Kidney epithelial cell (primary cell): Measurements from ENCODE around the gene RGS9. TPM values are rescaled to one million over a fixed set of nuclear protein-coding genes. Genes with fewer than 3 reads are reported as not detected.
"Not testable (repeated sequence)": the region's sequence is repeated elsewhere in the genome, so short reads cannot be mapped to it uniquely, and the experiment has no call there.

Source experiments
- DNase-seq: peaks from one replicate; pipeline ENCODE4 v3.0.0-alpha.2; 2010; ENCODE audit warnings: low read depth
- H3K27me3 ChIP-seq: 2 replicates; pipeline ENCODE4 v1.6.0; 2011; ENCODE audit warnings: low read length; ENCODE audit not compliant: control insufficient read depth, insufficient read depth
- H3K36me3 ChIP-seq: 2 replicates; pipeline ENCODE4 v1.5.1; 2011; ENCODE audit warnings: low read length; ENCODE audit not compliant: control insufficient read depth, insufficient read depth
- H3K4me3 ChIP-seq: 2 replicates; pipeline ENCODE4 v1.5.1; 2011; ENCODE audit warnings: low read depth, mild to moderate bottlenecking, control low read depth, low read length
- total RNA-seq: library from RNA; depleted of rRNA; stranded (reverse); fragments of >200 nt; gene quantifications from 2 replicates; pipeline ENCODE4 v1.2.3, GENCODE V29; 2015
- TF ChIP-seq, protein P1 (sequence below): IDR thresholded peaks from 2 replicates; pipeline ENCODE4 v1.5.1; 2011; ENCODE audit warnings: mild to moderate bottlenecking, moderate library complexity, low read length, control low read depth, inconsistent platforms; ENCODE audit not compliant: insufficient read depth, poor library complexity, severe bottlenecking

RGS9 gene
- total RNA-seq, 1 donor from 2014 or later: 7.5 TPM

DNA sequence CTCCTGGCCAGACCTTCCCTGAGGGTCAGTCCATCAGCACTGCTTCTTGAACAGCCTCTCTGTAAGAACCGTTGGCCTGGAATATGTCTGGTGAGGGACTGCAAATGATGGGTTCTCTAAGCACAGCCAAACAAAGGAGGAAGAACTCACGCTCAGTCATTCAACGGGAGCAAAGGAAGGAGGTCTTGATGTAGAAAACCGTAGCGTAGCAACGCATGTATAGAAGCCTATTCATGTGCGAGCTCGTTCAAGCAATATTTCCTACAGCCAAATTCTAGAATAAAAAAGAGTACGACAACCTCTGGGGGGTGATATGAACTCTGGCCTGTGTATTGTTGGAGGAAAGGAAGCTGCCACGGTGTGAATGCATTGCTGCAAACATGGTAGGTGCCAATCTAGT, 64.2 kb downstream of the RGS9 start:
- TF ChIP-seq, protein P1, sequence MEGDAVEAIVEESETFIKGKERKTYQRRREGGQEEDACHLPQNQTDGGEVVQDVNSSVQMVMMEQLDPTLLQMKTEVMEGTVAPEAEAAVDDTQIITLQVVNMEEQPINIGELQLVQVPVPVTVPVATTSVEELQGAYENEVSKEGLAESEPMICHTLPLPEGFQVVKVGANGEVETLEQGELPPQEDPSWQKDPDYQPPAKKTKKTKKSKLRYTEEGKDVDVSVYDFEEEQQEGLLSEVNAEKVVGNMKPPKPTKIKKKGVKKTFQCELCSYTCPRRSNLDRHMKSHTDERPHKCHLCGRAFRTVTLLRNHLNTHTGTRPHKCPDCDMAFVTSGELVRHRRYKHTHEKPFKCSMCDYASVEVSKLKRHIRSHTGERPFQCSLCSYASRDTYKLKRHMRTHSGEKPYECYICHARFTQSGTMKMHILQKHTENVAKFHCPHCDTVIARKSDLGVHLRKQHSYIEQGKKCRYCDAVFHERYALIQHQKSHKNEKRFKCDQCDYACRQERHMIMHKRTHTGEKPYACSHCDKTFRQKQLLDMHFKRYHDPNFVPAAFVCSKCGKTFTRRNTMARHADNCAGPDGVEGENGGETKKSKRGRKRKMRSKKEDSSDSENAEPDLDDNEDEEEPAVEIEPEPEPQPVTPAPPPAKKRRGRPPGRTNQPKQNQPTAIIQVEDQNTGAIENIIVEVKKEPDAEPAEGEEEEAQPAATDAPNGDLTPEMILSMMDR: no peak
- H3K36me3 ChIP-seq: no peaks in the 10 kb centered on the region
- H3K27me3 ChIP-seq: no peaks in the 10 kb centered on the region
- no peak overlapping the region for H3K4me3 ChIP-seq
- no peak for DNase-seq

DNA sequence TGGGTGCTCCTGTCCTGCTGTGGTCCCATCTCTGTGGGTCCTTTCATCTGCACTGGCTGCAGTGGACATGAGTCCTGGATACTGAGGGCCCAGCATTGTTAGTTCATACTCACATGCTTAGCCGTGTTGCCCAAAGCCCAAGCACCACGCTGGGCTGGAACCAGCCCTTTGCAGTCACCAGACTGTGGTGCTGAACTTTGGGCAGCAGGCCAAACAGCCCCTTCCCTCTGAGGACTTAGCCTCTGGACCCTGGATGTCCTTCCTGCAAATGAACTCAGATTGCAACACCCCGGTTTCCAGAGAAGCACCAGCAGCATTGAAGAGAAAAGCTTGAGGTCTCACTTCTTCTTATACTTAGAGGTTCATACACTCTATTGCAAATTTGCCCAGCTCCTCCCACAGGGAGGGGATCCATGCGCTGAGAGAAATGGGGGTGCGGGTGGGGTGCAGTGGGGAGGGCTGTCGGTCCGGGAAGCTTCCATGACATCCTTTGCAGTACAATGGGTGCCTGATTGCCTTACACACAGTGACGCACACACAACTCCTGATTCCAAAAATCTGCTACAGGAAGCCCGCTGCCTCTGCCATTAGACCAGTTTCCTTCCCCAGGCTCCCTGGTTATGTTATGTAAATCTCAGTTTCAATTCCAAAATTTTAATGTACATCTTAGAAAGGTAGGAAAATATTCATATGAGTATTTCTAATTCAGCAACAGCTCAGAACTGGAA, 65.8 kb downstream of the RGS9 start:
- Histone ChIP-seq H3K4me3 (no peak overlapping the region), H3K27me3 (no peaks in the 10 kb centered on the region), H3K36me3 (no peaks in the 10 kb centered on the region)
- TF ChIP-seq, protein P1: no peak
- no peak for DNase-seq

DNA sequence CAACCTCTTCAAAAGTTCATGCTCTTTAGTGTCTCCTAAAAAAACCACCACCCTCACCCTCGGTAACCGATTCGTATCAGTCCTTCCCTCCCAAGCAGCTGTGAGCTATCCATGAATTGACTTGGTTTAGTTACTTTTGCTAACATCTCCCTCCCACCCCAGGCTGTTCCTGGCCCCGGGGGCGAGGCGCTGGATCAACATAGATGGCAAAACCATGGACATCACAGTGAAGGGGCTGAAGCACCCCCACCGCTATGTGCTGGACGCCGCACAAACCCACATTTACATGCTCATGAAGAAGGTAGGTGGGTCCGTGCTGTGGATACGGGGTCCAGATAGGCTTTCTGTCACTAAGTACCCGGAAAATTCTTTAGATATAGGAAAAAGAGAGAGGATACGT, 66.8 kb downstream of the RGS9 start:
- TF ChIP-seq, protein P1: no peak
- H3K36me3 ChIP-seq: no peaks in the 10 kb centered on the region

DNA sequence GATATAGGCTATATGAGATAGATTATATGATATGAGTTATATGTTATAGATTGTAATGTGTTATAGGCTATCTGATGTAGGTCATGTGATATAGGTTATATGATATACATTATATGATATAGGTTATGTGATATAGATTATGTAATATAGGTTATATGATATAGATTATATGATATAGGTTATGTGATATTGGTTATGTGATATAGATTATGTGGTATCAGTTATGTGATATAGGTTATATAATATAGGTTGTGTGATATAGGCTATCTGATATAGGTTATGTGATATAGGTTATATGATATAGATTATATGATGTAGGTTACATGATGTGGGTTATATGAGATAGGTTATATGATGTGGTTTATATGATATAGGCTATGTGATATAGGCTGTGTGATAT, 68.5 kb downstream of the RGS9 start:
- TF ChIP-seq, protein P1: no peak
- Histone ChIP-seq H3K36me3 (no peaks in the 10 kb centered on the region), H3K4me3 (no peak overlapping the region), H3K27me3 (no peaks in the 10 kb centered on the region)
- DNase-seq: no peak

More for the DNA sequence above, 66.8 kb downstream of the RGS9 start:
- Histone ChIP-seq H3K27me3 (no peaks in the 10 kb centered on the region), H3K4me3 (no peak overlapping the region)
- no peak for DNase-seq

DNA sequence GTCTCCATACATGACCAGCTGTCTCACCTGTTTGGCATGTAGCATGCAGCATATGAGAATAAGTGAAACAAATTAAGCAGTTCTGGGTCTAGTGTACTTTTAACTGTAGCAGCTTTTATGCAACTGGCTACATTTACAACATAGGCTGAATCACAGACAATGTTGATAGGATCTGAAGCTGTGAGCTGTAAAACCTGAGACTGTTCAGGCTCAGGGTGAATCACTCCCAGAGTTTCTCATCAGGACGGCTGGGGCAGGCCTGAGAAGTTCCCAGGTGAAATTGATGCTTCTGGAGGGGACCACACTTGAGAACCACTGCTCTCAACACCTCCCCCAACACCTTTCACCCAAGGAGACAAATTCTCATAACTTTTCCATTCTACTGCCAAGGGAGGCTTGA, 70.3 kb downstream of the RGS9 start:
- not testable (repeated sequence) for H3K36me3 ChIP-seq, DNase-seq, H3K27me3 ChIP-seq, H3K4me3 ChIP-seq

DNA sequence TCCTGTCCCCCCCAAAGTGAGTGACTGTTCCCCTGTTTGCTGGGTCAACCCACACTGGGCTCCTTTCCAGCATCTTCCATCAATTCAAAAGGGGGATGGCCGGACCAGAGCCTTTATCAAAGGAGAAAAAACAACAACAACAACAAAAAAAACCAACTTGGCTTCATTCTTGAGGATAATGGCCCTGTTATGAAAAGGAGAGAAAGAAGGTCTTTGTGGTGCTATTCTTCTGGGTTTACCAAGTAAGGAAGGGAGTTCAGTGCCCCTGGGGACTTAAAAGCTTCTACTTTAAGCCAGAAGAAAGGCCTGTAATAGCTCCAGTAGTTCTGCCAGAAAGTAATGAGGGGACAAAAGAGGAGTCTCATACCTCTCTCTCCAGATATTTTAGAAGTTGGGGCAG, 71.5 kb downstream of the RGS9 start:
- H3K36me3 ChIP-seq: no peaks in the 10 kb centered on the region
- H3K27me3 ChIP-seq: peaks cover 2% of the 10 kb centered on the region
- TF ChIP-seq, protein P1: no peak
- DNase-seq: no peak
- H3K4me3 ChIP-seq: no peak overlapping the region
